PC-3 (cell line): Measurements from ENCODE around the gene MEGF9. TPM values are rescaled to one million over a fixed set of nuclear protein-coding genes. Genes with fewer than 3 reads are reported as not detected.

Source experiments
- ATAC-seq: fragments of 200-7000 bp; cut with Tn5 transposase; 2 replicates; pipeline ENCODE4 v1.9.1; 2020; ENCODE audit warnings: mild to moderate bottlenecking, moderate library complexity
- BruUV-seq: library from RNA; stranded (reverse); fragments of 400-500 nt; replicated peaks from 2 replicates; lab custom pipeline; 2021; lab: Mats Ljungman, UMichigan
- CTCF ChIA-PET: fragments of 300-600 bp; sonication (Branson Sonifier 250); formaldehyde crosslinking; loops from one replicate; lab custom pipeline; 2022; ENCODE audit warnings: antibody characterized with exemption; lab: Charles Lee
- POLR2A ChIA-PET: fragments of 300-600 bp; sonication (Branson Sonifier 250); formaldehyde crosslinking; loops from one replicate; lab custom pipeline; 2022; ENCODE audit warnings: antibody characterized with exemption; ENCODE audit not compliant: unreplicated experiment; lab: Charles Lee
- DNase-seq: peaks from one replicate; pipeline ENCODE4 v3.0.0-alpha.2; 2015
- H2AFZ ChIP-seq: fragments of 300-600 bp; sonication (generic); 2 replicates; pipeline ENCODE4 v1.6.0; 2016; ENCODE audit warnings: antibody characterized with exemption, low read length
- H3F3A ChIP-seq: fragments of 300-600 bp; sonication (generic); one replicate; pipeline ENCODE4 v1.6.0; 2017; ENCODE audit warnings: antibody characterized with exemption, low read length, control low read depth, mild to moderate bottlenecking; ENCODE audit not compliant: unreplicated experiment
- H3K27ac ChIP-seq: fragments of 300-600 bp; sonication (generic); 2 replicates; pipeline ENCODE4 v1.5.1; 2016; ENCODE audit warnings: mild to moderate bottlenecking, low read length
- H3K27me3 ChIP-seq: fragments of 300-600 bp; sonication (generic); 2 replicates; pipeline ENCODE4 v1.6.1; 2016; ENCODE audit warnings: low read length, mixed read lengths
- H3K36me3 ChIP-seq: fragments of 300-600 bp; sonication (generic); 2 replicates; pipeline ENCODE4 v1.6.1; 2016; ENCODE audit warnings: low read depth, mixed run types, low read length, mixed read lengths
- H3K4me1 ChIP-seq: fragments of 300-600 bp; sonication (generic); 2 replicates; pipeline ENCODE4 v1.5.1; 2016; ENCODE audit warnings: low read length; ENCODE audit not compliant: insufficient read depth
- H3K4me2 ChIP-seq: fragments of 300-600 bp; sonication (generic); 2 replicates; pipeline ENCODE4 v1.6.0; 2016; ENCODE audit warnings: low read length
- H3K4me3 ChIP-seq: fragments of 300-600 bp; sonication (generic); 2 replicates; pipeline ENCODE4 v1.5.1; 2016; ENCODE audit warnings: mild to moderate bottlenecking, low read length, mixed read lengths
- H3K79me2 ChIP-seq: fragments of 300-600 bp; sonication (generic); 2 replicates; pipeline ENCODE4 v1.6.1; 2017; ENCODE audit warnings: low read length, mixed read lengths
- H3K9ac ChIP-seq: fragments of 300-600 bp; sonication (generic); 2 replicates; pipeline ENCODE4 v1.6.0; 2016; ENCODE audit warnings: mild to moderate bottlenecking, low read length
- H3K9me2 ChIP-seq: fragments of 300-600 bp; sonication (generic); replicated peaks from 2 replicates; pipeline ENCODE4 v1.6.1; 2016; ENCODE audit warnings: mixed run types, low read length, mixed read lengths
- H3K9me3 ChIP-seq: fragments of 300-600 bp; sonication (generic); 2 replicates; pipeline ENCODE4 v1.6.1; 2016; ENCODE audit warnings: low read length, mixed read lengths
- H4K20me1 ChIP-seq: fragments of 300-600 bp; sonication (generic); 2 replicates; pipeline ENCODE4 v1.6.1; 2016; ENCODE audit warnings: low read length, mixed read lengths
- EZH2 ChIP-seq: fragments of 300-600 bp; sonication (generic); IDR thresholded peaks from one replicate; pipeline ENCODE4 v1.6.1; 2017; ENCODE audit warnings: antibody characterized with exemption, mild to moderate bottlenecking, low read length; ENCODE audit not compliant: unreplicated experiment
- EZH2phosphoT487 ChIP-seq: fragments of 300-600 bp; sonication (generic); IDR thresholded peaks from 2 replicates; pipeline ENCODE4 v1.6.1; 2018; ENCODE audit warnings: mild to moderate bottlenecking, antibody characterized with exemption, low read length, borderline replicate concordance
- intact Hi-C: fragments of 100-400 bp; cut with micrococcal nuclease; formaldehyde crosslinking; loops from 2 replicates; pipeline ENCODE4 v1.9.0; 2023
- total RNA-seq: library from RNA; depleted of rRNA; stranded (reverse); fragments of >200 nt; gene quantifications from 2 replicates; pipeline ENCODE4 v1.2.3, GENCODE V29; 2014
- TF ChIP-seq, protein P1 (sequence below): fragments of 300-600 bp; sonication (generic); conservative IDR thresholded peaks from 2 replicates; pipeline ENCODE4 v1.5.1; 2017; ENCODE audit warnings: antibody characterized with exemption, low read depth, mild to moderate bottlenecking, low read length

Gene MEGF9
- total RNA-seq, 1 experiment from 2014 or later = 2.6 TPM

DNA sequence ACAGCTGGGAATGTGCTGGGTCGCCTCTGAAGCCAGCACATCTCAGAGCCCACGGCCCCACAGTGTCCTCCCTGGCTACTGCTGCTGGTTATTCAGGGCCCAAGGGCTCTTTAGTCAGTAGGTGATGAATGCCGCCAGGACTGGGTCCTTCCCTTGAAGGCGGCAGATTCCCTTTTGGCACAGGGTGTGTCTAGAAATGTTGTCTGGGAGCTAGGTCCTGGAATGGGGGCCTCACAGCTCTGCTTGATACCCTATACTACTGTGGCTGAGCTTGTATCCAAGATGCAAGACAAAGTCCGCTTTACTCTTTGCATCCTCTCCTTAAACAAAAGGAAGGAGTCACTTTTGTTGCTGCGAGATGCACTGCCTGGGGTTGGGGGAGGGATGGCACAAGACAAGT is 33.1 kb downstream of the MEGF9 start:
- intact Hi-C loops = no loop called here
- H3K4me1 ChIP-seq = peaks cover 10% of the 10 kb centered on the region
- ATAC-seq = no peak
- no peaks in the 10 kb centered on the region for H3K36me3 ChIP-seq
- no peak overlapping the region for H2AFZ ChIP-seq
- H3F3A ChIP-seq = no peaks in the 10 kb centered on the region
- no peaks in the 10 kb centered on the region for H3K27me3 ChIP-seq
- POLR2A ChIA-PET = no interaction called here
- H3K4me2 ChIP-seq = no peak overlapping the region
- DNase-seq = no peak
- BruUV-seq = no TSS peak
- TF ChIP-seq EZH2 (no peak), EZH2phosphoT487 (no peak)
- TF ChIP-seq, protein P1, sequence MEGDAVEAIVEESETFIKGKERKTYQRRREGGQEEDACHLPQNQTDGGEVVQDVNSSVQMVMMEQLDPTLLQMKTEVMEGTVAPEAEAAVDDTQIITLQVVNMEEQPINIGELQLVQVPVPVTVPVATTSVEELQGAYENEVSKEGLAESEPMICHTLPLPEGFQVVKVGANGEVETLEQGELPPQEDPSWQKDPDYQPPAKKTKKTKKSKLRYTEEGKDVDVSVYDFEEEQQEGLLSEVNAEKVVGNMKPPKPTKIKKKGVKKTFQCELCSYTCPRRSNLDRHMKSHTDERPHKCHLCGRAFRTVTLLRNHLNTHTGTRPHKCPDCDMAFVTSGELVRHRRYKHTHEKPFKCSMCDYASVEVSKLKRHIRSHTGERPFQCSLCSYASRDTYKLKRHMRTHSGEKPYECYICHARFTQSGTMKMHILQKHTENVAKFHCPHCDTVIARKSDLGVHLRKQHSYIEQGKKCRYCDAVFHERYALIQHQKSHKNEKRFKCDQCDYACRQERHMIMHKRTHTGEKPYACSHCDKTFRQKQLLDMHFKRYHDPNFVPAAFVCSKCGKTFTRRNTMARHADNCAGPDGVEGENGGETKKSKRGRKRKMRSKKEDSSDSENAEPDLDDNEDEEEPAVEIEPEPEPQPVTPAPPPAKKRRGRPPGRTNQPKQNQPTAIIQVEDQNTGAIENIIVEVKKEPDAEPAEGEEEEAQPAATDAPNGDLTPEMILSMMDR = no peak
- CTCF ChIA-PET = no interaction called here
- H4K20me1 ChIP-seq = no peaks in the 10 kb centered on the region
- H3K9me2 ChIP-seq = no peaks in the 10 kb centered on the region
- no peaks in the 10 kb centered on the region for H3K9me3 ChIP-seq
- H3K27ac ChIP-seq = no peak overlapping the region
- no peak overlapping the region for H3K4me3 ChIP-seq
- no peak overlapping the region for H3K9ac ChIP-seq
- H3K79me2 ChIP-seq = no peaks in the 10 kb centered on the region

DNA sequence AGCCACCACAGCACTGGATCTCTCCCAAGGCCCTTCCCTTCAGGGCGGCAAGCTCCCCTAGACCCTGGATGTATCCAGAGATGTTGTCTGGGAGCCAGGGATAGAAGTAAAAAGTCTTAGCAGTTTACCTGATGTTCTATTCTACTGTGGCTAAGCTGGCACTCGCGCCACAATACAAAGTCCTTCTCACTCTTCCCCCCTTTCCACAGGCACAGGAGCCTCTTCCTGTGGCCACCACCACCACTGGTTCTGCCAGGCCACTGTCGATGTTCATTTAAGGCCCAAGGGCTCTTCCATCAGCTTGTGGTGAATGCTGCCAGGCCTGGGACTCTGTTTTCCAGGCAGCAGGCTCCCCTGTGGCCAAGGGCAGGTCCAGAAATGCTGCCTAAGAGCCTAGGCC is 33.7 kb downstream of the MEGF9 start:
- Histone ChIP-seq H3K9ac (no peak overlapping the region), H3K4me1 (peaks cover 10% of the 10 kb centered on the region), H3K9me2 (no peaks in the 10 kb centered on the region), H4K20me1 (no peaks in the 10 kb centered on the region), H3K36me3 (no peaks in the 10 kb centered on the region), H3K27me3 (no peaks in the 10 kb centered on the region), H3K9me3 (no peaks in the 10 kb centered on the region), H3K4me2 (no peak overlapping the region), H3F3A (no peaks in the 10 kb centered on the region), H3K27ac (no peak overlapping the region), H3K4me3 (no peak overlapping the region), H3K79me2 (no peaks in the 10 kb centered on the region), H2AFZ (no peak overlapping the region)
- no TSS peak for BruUV-seq
- TF ChIP-seq EZH2phosphoT487 (no peak), EZH2 (no peak)
- TF ChIP-seq, protein P1 = no peak
- DNase-seq (no peak), ATAC-seq (no peak)
- intact Hi-C loops = no loop called here
- ChIA-PET POLR2A (no interaction called here), CTCF (no interaction called here)

DNA sequence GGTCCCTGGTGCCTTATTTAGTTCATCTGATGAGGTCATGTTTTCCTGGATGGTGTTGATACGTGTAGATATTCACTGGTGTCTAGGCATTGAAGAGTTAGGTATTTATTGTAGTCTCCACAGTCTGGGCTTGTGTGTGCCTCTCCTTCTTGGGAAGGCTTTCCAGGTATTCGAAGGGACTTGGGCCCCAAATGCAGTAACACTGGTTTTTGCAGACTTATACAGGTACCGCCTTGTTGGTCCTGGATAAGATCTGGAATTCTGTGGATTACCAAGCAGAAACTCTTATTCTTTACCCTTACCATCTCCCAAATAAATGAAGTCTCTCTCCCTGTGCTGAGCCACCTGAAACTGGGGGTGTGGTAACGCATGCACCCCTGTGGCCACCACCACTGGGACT is 34.1 kb downstream of the MEGF9 start:
- TF ChIP-seq EZH2phosphoT487 = no peak
- TF ChIP-seq, protein P1 = no peak
- no peak for TF ChIP-seq EZH2
- Histone ChIP-seq H3K4me1 (peaks cover 10% of the 10 kb centered on the region), H3K79me2 (no peaks in the 10 kb centered on the region), H3K4me3 (no peak overlapping the region), H3K36me3 (no peaks in the 10 kb centered on the region), H3K4me2 (no peak overlapping the region), H3K9me2 (no peaks in the 10 kb centered on the region), H3K27me3 (no peaks in the 10 kb centered on the region), H3K9ac (no peak overlapping the region), H4K20me1 (no peaks in the 10 kb centered on the region), H3K27ac (no peak overlapping the region), H3K9me3 (no peaks in the 10 kb centered on the region), H3F3A (no peaks in the 10 kb centered on the region), H2AFZ (no peak overlapping the region)
- intact Hi-C loops = no loop called here
- CTCF ChIA-PET = no interaction called here
- no peak for DNase-seq
- ATAC-seq = no peak
- no TSS peak for BruUV-seq
- POLR2A ChIA-PET = no interaction called here
